A673 (cell line): ENCODE results near the gene HMGCS2.

ENCODE experiments used
- CTCF ChIP-seq: fragments of 300-800, 200-600 bp; sonication (generic); conservative IDR thresholded peaks from 2 replicates; pipeline ENCODE4 v1.5.1; 2017; ENCODE audit warnings: low read depth, mild to moderate bottlenecking, antibody characterized with exemption, low read length, moderate library complexity, mixed read lengths
- EZH2 ChIP-seq: fragments of 200-600 bp; sonication (generic); IDR thresholded peaks from 2 replicates; pipeline ENCODE4 v1.6.1; 2017; ENCODE audit warnings: borderline replicate concordance, low read depth, mild to moderate bottlenecking, mixed read lengths, antibody characterized with exemption, low read length; ENCODE audit not compliant: poor library complexity, severe bottlenecking

DNA sequence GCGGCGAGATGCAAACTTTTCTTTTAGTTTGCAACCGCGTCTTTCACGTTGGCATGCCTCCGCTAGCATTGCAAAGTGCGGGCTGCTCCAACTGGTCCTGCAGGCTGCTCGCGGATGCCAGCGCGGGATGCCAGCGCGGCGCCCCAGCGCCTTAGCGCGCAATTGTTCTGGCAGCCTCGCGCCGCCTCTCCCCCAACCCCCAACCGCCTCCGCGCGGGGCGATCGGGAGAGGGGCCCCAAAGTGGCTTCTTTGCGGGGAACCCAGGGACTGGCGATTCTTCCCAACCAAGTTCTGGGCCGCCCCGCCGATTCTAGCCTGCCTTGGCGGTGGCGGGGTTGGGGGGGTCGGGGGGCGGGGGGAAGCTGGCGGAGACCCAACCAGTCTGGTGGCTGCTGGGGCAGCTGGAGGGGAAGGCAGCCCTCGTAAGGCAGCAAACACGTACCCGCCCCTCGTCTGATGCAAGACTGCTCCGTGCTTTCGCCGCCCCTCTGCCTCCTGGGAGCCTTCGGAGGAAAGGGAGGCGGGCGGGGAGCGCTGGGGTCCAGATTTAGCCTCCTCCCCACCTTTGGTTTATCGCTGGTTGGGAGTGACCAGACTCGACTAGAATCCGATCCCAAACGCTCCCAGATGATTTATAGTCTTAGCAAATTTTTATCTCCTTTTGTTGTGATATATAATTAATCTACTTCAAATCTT is 56.2 kb downstream of the HMGCS2 start:
- TF ChIP-seq CTCF (no peak), EZH2 (no peak)
